ENCODE measurements around the gene FBXL20. TPM values are rescaled to one million over a fixed set of nuclear protein-coding genes. Genes with fewer than 3 reads are reported as not detected.

The FBXL20 gene
- total and polyA plus RNA-seq, 2 donors (not counting 3 experiments of a cell fraction or from before 2014, with no cell fraction given): 4.6 to 18.0 TPM

- Histone ChIP-seq H3K27ac (ENCODE audit: insufficient read depth, low read depth, low read length) (no peak overlapping the region), H3K9me3 (replicated peaks; ENCODE audit: control insufficient read depth, insufficient read depth, low read length) (no peaks in the 10 kb centered on the region), H2AFZ (ENCODE audit: low read depth, low read length) (no peak overlapping the region), H3K9me1 (replicated peaks; ENCODE audit: control insufficient read depth, extremely low read depth, insufficient read depth, low read length) (no peaks in the 10 kb centered on the region), H3K79me2 (ENCODE audit: control insufficient read depth, insufficient read depth, low read length) (no peaks in the 10 kb centered on the region), H3K4me1 (ENCODE audit: control insufficient read depth, extremely low read depth, insufficient read depth, low read length) (peaks cover 11% of the 10 kb centered on the region), H3K4me3 (replicated peaks in 1 of 3; ENCODE audit: insufficient read depth in 1 of 3, low read depth in 1 of 3, low read length in 3 of 3) (peak overlapping the region in 1 of 3 experiments; percentile 81), H3K36me3 (ENCODE audit: control insufficient read depth in 2 of 2, extremely low read depth in 1 of 2, insufficient read depth in 2 of 2, low read length in 2 of 2) (no peaks in the 10 kb centered on the region), H3K27me3 (ENCODE audit: control insufficient read depth in 2 of 2, insufficient read depth in 2 of 2, low read length in 2 of 2) (no peaks in the 10 kb centered on the region), H3K4me2 (ENCODE audit: insufficient read depth, low read length) (peak overlapping the region; percentile 80), H4K20me1 (replicated peaks; ENCODE audit: control insufficient read depth, extremely low read depth, insufficient read depth, low read length) (no peaks in the 10 kb centered on the region), H3K9ac (replicated peaks; ENCODE audit: extremely low read depth, insufficient read depth, low read length) (no peak overlapping the region)
- dilution Hi-C loops (cut with MboI; ENCODE audit: extremely low pct_ligation_motif_present, low sequenced_read_pairs) (no loop called here), intact Hi-C loops (cut with micrococcal nuclease) (loop anchor here (2.0 to 10.0 kb wide), 2 partner anchors 129 to 1865 kb away; no protein-coding TSS in a partner anchor)
- BruUV-seq (replicated peaks): no TSS peak
- POLR2A ChIA-PET: no interaction called here
- FAIRE-seq (no peak), DNase-seq (ENCODE audit: low read depth, low spot score) (no peak)
- CTCF ChIA-PET: interaction anchor here (0.7 kb wide), 1 partner anchor 11 kb away, joined by 3 read pairs; no protein-coding TSS in a partner anchor
- TF ChIP-seq POLR2AphosphoS5 (IDR thresholded peaks at IDR 0.05; ENCODE audit: insufficient read depth, low read depth, low read length): no peak
- TF ChIP-seq GATA2 (IDR thresholded peaks at IDR 0.05; ENCODE audit: insufficient read depth, insufficient read length, low read depth, low read length): no peak
- no peak for TF ChIP-seq FOS (IDR thresholded peaks at IDR 0.05; ENCODE audit: borderline replicate concordance, insufficient read depth, low read length)
- no peak for TF ChIP-seq CTCF (IDR thresholded peaks at IDR 0.05; ENCODE audit: extremely low read depth in 1 of 2, insufficient read depth in 1 of 2, low read depth in 1 of 2, low read length in 2 of 2)
- no peak for TF ChIP-seq JUN (IDR thresholded peaks at IDR 0.05; ENCODE audit: borderline replicate concordance, insufficient read depth, insufficient read length, low read depth)
- TF ChIP-seq MYC (IDR thresholded peaks at IDR 0.05; ENCODE audit: low read depth, low read length): no peak
- TF ChIP-seq POLR2A (IDR thresholded peaks at IDR 0.05; ENCODE audit: low read depth, low read length): no peak
- no peak for TF ChIP-seq MAX (IDR thresholded peaks at IDR 0.05; ENCODE audit: insufficient read depth, insufficient read length)
- TF ChIP-seq EZH2 (IDR thresholded peaks at IDR 0.05; ENCODE audit: borderline replicate concordance, low read depth, low read length, severe bottlenecking): no peak
Observed at GRCh38 chr17:39399791-39400190, 1.6 kb downstream of the FBXL20 start.

Measured in endothelial cell of umbilical vein (primary cell).